Gastroesophageal sphincter (tissue), 3 donors: ENCODE measurements around the gene NEU4.
"Not testable (repeated sequence)": the region's sequence is repeated elsewhere in the genome, so short reads cannot be mapped to it uniquely, and the experiment has no call there.

Experiments
- CTCF ChIP-seq, 4 experiments: fragments of 200-600 bp in 2 of 4; fragments of 450-650 bp in 2 of 4; sonication (generic) in 1 of 4; IDR thresholded peaks; one replicate each; pipeline ENCODE4 v1.5.1; 2017 to 2019; ENCODE audit warnings: antibody characterized with exemption in 4 of 4, mild to moderate bottlenecking in 2 of 4, moderate library complexity in 2 of 4
- EP300 ChIP-seq: sonication (generic); formaldehyde crosslinking; IDR thresholded peaks from one replicate; pipeline ENCODE4 v1.6.1; 2017; ENCODE audit warnings: antibody characterized with exemption, mild to moderate bottlenecking

DNA sequence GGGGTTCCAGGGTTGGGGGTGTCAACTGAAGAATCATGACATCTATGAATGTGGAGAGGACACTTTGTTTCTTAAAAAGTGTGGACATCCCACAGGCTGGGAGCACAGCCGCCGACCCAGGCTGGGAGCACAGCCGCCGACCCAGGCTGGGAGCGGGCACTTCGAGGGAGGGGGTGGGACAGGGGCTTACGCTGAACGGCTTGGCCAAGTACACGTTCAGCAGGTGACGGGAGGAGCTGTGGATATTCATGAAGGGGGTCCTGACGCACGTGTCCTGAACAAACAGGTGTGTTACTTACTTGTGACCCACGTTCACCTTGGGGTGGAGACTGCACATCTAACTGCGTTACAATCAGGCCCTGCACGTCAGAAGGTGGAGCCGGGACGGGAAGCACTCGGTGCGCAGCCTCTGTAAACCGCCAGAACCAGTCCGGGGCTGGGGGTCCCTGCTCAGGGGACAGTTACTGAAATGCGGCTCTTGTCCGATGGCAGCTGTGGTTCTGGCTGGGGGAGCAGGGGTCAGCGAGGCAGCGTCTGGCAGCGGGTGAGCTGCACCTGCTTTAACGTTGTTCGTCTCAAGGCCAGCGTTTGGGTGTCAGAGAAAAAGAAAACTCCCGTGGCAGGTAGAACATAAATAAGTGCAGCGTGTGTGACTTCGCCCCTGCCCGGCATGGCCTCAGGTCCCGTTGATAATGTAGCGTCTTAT is 8.6 kb upstream of the NEU4 start:
- TF ChIP-seq EP300; CTCF (IDR thresholded peaks at IDR 0.05): not testable (repeated sequence)
